GM19328 (cell line): ENCODE measurements around the gene CELSR2.
A peak's percentile ranks its signal among the peaks of the same experiment; 100 is the strongest.
"Not testable (repeated sequence)": the region's sequence is repeated elsewhere in the genome, so short reads cannot be mapped to it uniquely, and the experiment has no call there.

Source experiments
- ATAC-seq: cut with Tn5 transposase; IDR thresholded peaks from one replicate; pipeline ENCODE4 v1.9.1; 2021; ENCODE audit warnings: mild to moderate bottlenecking, moderate library complexity; ENCODE audit not compliant: unreplicated experiment

The CELSR2 gene, protein sequence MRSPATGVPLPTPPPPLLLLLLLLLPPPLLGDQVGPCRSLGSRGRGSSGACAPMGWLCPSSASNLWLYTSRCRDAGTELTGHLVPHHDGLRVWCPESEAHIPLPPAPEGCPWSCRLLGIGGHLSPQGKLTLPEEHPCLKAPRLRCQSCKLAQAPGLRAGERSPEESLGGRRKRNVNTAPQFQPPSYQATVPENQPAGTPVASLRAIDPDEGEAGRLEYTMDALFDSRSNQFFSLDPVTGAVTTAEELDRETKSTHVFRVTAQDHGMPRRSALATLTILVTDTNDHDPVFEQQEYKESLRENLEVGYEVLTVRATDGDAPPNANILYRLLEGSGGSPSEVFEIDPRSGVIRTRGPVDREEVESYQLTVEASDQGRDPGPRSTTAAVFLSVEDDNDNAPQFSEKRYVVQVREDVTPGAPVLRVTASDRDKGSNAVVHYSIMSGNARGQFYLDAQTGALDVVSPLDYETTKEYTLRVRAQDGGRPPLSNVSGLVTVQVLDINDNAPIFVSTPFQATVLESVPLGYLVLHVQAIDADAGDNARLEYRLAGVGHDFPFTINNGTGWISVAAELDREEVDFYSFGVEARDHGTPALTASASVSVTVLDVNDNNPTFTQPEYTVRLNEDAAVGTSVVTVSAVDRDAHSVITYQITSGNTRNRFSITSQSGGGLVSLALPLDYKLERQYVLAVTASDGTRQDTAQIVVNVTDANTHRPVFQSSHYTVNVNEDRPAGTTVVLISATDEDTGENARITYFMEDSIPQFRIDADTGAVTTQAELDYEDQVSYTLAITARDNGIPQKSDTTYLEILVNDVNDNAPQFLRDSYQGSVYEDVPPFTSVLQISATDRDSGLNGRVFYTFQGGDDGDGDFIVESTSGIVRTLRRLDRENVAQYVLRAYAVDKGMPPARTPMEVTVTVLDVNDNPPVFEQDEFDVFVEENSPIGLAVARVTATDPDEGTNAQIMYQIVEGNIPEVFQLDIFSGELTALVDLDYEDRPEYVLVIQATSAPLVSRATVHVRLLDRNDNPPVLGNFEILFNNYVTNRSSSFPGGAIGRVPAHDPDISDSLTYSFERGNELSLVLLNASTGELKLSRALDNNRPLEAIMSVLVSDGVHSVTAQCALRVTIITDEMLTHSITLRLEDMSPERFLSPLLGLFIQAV (N-terminal part only)

DNA sequence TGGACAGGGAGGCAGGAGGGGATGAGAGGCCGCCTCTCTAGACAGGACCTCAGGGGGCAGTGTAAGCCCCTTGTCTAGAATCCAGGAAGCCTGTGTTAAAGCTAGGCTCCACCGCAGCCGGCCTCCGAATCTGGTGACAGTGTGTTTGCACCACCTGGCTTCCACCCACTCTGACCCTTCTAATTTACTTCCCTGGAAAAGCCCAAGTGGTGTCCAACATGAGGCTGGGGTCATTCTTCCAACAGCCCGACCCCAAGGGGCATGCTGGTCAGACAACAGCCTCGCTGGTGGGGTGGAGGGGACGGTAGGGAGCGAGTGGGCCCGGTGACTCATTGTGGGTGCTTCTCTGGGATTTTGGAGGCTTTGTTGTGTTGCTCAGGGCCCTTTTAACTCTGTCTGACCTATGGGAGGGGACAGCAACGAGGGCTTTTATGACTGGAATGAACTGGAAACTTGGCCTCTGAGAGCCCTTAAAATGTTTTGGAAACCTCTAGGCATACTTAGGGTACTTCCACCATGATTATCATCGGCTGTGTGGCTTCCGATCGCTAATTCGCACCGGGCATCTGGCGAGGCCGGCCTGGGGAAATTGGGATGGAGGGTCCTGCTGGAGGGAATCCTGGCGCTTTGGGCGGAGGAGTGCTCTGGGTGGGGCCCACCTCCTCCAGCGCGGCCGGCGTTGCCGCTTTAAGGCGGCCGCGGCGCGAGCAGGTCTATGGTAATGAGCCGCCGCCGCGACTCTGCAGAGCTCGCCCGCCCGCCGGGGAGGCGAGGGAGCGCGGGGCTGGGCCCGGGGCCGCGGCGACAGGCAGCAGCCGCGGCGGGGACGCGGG lies at the start of gene CELSR2:
CELSR2 (plus strand) TSS at position 743 of the 833 bp plus-strand sequence. CDS start 541 bp downstream, outside the sequence.
- ATAC-seq, result peak; percentile 84

DNA sequence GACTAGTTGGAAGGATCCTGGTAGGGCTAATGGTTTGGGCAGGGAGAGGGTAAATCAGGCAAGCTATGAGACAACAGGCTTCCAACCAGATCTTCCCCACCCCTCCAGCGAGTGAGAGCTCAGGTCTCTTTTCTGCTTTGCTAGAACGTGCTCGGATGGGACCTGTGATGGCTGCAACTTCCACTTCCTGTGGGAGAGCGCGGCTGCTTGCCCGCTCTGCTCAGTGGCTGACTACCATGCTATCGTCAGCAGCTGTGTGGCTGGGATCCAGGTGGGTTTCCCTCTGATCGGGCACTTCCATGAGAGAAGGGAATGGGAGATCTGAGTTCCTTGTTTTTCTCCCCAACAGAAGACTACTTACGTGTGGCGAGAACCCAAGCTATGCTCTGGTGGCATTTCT lies 49.6 kb upstream of the CELSR2 start:
- ATAC-seq, result no peak

DNA sequence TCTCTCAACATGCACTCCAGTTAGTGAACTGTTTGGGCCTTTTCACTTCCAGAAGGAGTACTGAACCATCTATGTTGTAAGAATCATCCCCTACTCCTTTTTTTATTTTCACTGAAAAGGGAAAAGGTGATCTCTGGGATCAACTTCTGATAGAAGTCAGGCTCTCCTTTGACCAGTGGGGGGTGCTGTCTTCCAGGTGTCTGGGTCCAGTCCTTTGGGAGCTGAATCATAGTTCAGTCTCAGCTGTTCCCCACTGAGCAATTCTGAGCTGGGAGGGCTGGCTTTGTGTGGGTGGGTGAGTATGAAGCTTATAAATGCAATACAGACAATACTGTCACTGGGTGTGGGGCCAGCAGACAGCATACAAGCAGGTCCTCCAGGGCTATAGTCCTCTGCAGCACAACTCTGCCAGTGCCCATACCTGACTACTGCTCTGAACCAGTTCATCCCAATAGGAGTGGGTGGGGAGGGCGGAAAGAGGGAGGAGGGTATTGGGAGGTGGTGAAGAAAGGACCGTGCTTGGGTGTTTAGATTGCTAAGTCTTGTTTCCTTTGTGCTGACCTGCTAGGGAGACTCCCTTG lies 48.1 kb upstream of the CELSR2 start:
- no peak for ATAC-seq

DNA sequence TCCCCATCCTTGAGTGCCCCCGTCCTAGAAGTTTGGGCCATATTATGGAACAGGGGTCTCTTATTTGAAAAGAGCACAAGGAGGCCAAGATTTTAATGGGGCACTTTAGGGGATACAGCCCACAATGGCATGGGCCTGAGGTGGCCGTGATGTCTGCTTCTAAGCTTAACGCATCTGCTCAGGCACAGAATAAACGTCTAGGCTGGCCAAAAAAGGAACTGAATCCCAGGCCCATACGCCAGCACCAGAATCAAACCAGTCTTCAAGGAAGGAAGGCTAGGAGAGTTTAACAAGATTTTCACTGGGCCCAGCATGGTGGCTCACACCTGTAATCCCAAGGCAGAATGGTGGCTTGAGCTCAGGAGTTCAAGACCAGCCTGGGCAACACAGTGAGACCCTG lies 44.9 kb upstream of the CELSR2 start:
- no peak for ATAC-seq

DNA sequence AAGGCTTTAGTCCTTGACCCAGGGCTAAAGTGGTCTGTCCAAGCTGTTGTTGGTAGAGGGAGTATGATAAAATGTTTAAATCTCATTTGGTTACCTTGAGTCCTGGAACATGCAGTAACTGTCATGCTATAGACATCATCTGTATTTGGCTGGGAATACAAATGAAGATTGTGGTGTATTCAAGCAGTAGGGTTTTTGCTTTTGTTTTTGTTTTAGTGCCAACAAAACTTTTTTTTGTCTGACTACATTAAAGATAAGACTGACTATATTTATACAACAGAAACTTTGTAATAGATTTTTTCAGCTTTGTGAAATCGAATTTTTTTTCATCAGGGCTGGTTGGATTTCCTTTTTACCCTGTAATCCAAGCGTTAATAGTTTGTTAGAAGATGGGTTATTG lies 43.0 kb upstream of the CELSR2 start:
- ATAC-seq, result no peak

DNA sequence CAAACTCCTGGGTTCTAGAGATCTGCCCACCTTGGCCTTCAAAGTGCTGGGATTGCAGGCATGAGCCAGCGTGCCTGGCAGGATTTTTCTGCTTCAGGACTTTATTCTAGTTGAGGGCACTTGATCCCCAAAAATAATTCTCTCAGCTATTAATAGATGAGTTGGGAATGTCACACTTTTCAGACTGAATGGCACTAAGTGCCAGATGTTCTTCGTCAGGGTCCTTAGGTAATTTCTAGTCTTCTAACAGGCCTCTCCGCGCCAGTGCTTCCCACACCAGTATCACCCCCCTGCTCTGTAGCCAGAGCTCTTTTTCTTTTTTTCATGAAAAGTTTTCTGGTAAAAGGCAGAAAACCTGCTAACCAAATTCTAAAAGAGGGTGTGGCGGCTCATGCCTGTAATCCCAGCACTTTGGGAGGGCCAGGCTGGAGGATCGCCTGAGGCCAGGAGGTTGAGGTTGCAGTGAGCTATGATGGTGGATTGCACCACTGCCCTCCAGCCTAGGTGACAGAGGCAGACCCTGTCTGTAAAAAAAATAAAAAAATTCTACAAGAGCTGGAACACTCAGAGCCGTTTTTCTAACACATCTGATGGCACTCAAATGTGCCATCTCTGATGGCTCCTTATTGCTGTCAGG lies 41.8 kb upstream of the CELSR2 start:
- no peak for ATAC-seq

DNA sequence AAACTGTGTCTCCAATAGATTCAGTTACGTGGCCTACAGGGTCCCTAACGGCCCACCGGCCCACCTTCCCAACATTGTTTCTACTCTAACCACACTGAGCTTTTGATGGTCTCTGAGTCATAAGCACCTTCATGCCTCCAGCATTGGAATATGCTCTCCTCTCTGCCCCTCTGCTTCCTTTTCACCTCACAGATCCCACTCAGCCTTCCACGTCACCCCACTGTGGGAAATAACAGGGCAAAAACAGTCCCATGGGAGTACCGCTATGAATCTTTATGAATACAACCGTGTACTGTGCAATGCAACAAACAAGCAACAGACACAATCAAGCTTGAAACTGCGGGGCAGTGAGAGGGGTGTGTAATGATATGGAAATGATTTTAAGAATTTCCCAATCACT lies 40.9 kb upstream of the CELSR2 start:
- ATAC-seq, result no peak

DNA sequence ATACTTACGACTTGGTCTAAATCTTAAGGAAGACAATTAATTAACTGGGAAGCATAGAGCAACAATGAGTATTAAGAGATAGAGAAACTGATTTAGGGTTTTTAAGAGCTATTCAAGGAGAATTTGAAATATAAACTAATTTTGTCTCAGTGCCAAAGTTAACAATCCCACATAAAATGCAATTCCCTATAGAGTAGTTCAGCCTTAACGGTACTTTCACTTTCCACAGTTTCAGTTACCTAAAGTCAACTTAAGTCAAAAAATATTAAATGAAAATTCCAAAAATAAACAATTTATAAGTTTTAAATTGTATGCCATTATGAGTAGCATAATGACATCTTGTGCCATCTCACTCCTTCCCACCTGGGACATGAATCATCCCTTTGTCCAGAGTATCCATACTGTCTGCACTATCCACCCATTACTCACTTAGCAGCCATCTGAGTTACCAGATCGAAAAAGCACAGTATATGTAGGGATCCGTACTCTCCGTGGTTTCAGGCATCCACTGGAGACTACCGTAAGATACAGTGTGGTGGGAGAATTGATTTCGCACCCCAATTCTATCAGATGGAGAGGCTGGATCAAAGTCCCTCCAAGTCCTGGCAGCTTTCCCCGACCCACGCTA lies 40.4 kb upstream of the CELSR2 start:
- no peak for ATAC-seq

DNA sequence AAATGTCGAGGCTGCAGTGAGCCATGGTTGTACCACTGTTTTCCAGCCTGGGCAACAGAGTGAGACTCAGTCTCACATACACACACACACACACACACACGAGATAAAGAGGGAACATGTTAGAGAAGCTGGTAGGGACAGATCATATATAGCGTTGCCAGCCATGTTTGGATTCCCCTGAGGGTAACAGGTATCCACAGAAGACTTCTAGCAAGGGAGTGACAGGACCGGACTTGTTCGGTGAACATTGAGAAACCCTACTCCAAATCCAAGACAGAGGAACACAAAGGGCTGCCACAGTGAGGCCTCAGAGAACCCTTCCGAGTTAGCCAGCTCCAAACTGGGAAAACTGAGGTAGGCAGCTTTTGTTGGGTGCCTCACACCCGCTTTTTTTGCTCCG lies 39.3 kb upstream of the CELSR2 start:
- no peak for ATAC-seq

DNA sequence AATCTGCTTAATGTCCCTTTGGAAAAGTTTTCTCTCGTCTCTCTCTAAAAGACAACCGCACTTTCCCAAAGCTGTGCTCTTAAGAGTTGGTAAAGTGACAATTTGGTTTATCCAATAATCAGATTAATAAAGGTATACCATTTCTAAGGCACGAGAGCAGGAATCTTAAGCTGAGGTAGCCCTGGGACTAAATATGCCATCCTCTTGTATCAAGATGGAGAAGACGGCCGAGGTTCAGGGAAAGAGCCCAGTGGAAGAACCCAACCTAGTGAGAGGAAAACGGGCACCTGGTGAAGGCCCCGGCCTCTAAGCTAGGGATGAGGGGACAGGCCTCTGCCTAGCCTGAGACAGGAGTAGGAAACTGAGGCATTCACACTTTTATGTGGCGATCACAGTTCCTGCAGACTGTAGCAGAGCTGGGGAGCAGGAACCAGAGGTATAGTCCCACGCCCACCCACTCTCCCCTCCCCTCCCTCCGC lies 36.0 kb upstream of the CELSR2 start:
- no peak for ATAC-seq

DNA sequence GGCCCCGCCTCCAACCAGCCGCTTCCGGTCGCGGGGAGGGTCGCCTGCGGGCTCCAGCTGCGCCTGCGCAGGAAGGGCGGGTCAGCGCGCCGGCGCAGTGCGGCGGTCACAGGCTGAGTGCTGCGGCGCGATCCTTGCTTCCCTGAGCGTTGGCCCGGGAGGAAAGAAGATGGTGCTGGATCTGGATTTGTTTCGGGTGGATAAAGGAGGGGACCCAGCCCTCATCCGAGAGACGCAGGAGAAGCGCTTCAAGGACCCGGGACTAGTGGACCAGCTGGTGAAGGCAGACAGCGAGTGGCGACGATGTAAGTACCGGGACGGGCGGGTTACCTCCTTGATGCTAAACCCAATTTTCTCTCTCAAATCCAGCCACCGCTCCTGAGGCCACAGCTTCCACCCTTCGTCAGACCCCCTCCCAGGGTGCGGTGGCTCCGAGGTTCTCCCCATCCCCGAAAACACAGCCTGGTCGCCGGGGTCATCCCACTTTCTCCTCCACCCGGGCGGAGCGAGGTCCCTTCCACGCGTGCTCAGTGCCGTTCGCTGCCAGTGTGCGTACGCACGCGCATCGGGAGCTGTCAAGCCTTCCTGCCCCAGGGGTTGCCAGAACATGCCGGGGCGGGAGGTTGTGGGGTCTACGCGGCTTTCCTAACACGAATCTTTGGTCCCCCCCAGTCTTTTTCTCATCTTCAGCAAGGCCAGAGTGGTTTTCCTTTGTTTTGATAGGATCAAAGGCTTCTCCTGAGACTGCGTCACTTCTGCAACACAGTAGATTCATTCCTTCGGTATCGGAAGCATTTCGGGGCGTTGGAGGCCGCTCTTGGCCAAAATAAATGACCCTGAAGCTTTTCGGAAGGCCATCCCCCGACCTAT lies 35.3 kb upstream of the CELSR2 start, which contains the start of gene SARS1:
SARS1 (plus strand) TSS at position 95 of the 870 bp plus-strand sequence; CDS start at position 170, 75 bp downstream.
- peak; percentile 74 for ATAC-seq

DNA sequence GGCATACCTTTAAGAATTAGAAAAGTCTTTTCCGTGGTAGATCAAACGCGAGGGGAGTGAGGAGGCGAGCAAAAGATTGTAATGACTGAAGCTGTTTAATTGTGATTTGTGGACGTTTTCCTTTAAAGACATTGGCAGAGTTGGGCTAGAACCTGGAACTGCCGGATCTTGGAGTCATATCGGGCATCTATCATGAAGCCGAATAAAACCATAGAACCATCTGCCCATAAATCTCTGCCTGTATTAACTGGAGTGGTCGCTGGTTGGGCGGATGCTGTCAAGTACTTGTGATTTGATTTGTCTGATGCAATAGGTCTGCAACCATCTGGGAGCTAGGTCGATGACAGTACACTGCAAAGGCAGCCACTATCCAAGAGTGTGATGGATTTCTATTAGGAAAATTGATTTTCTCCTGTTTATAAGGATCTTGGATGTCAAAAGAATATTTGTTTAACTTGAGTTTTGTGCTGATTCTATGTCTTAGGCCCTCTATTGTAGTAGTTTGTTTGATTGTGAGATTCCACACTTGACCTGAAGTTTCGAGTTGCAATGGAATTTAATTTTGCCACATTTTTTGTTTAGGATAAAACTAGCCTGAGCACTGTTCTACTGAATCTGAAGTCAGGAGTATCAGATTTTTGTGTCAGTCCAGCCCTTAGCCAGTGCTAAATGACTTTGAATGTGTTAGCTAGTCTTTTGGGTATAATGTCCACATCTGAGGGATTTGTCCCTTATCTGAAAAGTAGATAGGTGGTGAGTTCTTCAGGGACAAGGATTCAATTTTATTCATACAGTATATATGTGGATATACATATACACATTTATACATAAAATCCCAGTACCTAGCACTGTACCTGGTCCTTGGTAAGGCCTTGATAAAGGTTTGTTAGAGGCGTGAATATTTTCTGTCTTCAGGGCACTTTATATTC lies 34.4 kb upstream of the CELSR2 start:
- no peak for ATAC-seq

DNA sequence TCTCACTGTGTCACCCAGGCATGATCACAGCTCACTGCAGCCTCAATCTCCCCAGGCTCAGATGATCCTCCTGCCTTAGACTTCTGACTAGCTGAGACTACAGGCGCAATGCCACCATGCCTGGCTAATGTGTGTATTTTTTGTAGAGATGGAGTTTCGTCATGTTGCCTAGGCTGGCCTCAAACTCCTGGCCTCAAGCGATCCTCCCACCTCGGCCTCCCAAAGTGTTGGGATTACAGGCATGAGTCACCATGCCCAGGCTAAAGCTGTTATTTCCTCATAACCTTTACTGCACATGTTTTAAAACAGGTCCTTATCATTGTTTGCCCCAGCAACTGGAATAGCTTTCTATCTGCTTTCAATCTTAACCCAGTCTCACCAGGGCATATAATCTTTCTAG lies 32.7 kb upstream of the CELSR2 start:
- ATAC-seq, result no peak

DNA sequence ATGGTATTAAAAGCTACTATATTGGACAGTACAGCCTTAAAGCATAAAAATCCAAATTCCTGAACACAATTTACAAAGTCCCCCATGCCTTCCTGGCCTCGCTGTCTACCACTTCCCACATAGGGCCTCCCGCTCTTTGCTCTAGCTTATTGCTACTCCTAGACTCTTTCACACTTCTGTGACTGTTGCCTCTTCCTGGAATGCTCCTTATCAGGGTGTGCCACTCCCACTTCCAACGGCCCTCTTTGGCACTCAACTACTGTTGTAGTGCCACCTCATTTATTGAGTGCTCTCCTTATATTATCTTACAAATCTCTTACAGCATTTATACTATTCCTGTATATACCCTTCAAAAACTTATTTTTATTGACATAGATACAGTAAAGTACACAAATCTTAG lies 30.8 kb upstream of the CELSR2 start:
- ATAC-seq, result no peak

DNA sequence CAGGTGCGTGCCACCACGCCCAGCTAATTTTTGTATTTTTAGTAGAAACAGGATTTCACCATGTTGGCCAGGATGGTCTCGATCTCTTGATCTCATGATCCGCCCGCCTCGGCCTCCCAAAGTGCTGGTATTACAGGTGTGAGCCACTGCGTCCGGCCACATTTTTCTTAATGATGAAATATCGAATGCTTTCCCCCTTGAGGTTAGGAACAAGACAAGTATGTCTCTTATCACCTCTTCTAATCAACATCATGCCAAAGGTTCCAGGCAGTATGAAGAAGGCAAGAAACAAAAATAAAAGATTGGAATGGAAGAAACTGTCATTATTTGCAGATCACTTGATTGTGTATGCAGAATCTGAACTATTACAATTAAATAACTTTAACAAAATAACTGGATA lies 28.1 kb upstream of the CELSR2 start:
- ATAC-seq, result not testable (repeated sequence)

DNA sequence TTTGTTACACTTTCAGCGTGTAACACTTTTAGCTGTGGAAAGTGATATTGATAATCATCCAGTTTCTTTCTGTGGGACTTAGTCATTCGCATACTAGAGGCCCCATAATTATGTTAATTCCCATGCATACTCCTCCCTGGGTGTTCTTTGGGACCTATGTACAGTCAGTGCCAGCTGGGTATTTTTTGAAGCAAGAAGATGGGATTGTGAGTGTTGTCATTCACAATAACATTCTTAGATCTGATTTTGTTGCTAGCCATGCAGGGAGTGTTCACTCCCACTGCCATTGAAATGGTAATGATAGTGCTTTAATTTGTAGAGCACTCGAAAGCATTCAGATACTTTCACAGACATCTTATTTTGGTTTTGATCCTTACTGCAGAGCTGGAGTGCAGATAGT lies 24.0 kb upstream of the CELSR2 start:
- ATAC-seq, result no peak
